ENCODE measurements around the gene EXOSC6. TPM values are rescaled to one million over a fixed set of nuclear protein-coding genes. Genes with fewer than 3 reads are reported as not detected.
"Not testable (repeated sequence)": the region's sequence is repeated elsewhere in the genome, so short reads cannot be mapped to it uniquely, and the experiment has no call there.

Gene EXOSC6
- total RNA-seq, 1 donor from 2014 or later, result 55.2 TPM

- Mint-ChIP-seq H3K4me3 (ENCODE audit: unreplicated experiment) (no peak overlapping the region), H3K36me3 (ENCODE audit: unreplicated experiment) (peaks cover 45% of the 10 kb centered on the region)
Observed at GRCh38 chr16:70254180-70254964, 2.6 kb upstream of the EXOSC6 start.

DNA sequence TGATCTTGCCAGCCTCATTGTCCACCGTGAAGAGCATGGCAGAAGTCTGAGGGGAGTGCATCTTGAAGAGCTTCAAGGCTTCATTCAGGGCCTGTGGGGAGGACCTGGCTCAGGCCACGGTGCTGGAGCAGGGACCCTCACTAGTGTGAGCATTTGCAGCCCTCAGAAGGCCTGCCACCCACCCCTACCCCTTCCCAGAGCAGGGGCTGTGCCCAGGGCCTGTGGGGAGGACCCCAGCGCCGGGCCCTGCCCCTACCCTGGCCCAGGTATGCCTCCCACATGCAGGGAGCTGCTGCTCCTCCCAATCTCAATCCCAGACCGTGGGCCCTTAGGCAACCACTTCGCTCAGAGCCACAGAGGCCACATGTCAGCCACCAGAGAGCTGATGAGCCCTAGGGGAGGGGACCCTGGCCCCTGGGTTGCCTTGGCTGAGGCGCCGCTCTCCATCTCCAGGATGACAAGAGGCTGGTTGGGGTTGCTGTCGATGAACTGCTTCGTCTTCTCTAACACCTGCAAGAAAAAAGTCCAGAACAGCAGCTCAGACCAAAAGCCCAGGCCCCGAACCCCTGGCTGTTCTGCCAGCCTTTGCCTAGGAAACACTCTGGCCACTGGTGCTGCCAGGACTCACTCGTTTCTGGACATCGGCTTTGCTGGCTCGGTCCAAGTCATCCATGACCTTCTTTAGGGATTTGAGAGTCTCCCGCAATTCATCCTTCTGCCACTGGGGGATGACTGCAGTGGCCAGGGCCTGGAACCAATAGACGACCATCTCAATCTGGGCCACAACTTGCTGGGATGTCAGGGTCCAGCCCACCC is 1.8 kb upstream of the EXOSC6 start:
- DNase-seq (ENCODE audit: extremely low spot score, unreplicated experiment), result peak; percentile 85
- no peaks in the 10 kb centered on the region for H3K9me3 Mint-ChIP-seq (ENCODE audit: unreplicated experiment)
- H3K27ac Mint-ChIP-seq (ENCODE audit: unreplicated experiment), result peak overlapping the region; percentile 72
- no peak overlapping the region for H3K4me3 Mint-ChIP-seq (ENCODE audit: unreplicated experiment)
- TF ChIP-seq, protein P1, sequence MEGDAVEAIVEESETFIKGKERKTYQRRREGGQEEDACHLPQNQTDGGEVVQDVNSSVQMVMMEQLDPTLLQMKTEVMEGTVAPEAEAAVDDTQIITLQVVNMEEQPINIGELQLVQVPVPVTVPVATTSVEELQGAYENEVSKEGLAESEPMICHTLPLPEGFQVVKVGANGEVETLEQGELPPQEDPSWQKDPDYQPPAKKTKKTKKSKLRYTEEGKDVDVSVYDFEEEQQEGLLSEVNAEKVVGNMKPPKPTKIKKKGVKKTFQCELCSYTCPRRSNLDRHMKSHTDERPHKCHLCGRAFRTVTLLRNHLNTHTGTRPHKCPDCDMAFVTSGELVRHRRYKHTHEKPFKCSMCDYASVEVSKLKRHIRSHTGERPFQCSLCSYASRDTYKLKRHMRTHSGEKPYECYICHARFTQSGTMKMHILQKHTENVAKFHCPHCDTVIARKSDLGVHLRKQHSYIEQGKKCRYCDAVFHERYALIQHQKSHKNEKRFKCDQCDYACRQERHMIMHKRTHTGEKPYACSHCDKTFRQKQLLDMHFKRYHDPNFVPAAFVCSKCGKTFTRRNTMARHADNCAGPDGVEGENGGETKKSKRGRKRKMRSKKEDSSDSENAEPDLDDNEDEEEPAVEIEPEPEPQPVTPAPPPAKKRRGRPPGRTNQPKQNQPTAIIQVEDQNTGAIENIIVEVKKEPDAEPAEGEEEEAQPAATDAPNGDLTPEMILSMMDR (IDR thresholded peaks at IDR 0.05), result peak; percentile 53
- no peaks in the 10 kb centered on the region for H3K27me3 Mint-ChIP-seq (ENCODE audit: unreplicated experiment)
- peaks cover 39% of the 10 kb centered on the region for H3K36me3 Mint-ChIP-seq (ENCODE audit: unreplicated experiment)
- peaks cover 22% of the 10 kb centered on the region for H3K4me1 Mint-ChIP-seq (ENCODE audit: unreplicated experiment)

More at GRCh38 chr16:70254180-70254964, 2.6 kb upstream of the EXOSC6 start:
- H3K9me3 Mint-ChIP-seq (ENCODE audit: unreplicated experiment), result no peaks in the 10 kb centered on the region
- peak overlapping the region; percentile 72 for H3K27ac Mint-ChIP-seq (ENCODE audit: unreplicated experiment)
- peak; percentile 74 for DNase-seq (ENCODE audit: extremely low spot score, unreplicated experiment)
- H3K4me1 Mint-ChIP-seq (ENCODE audit: unreplicated experiment), result peaks cover 20% of the 10 kb centered on the region
- TF ChIP-seq, protein P1 (IDR thresholded peaks at IDR 0.05), result peak; percentile 15
- H3K27me3 Mint-ChIP-seq (ENCODE audit: unreplicated experiment), result no peaks in the 10 kb centered on the region

DNA sequence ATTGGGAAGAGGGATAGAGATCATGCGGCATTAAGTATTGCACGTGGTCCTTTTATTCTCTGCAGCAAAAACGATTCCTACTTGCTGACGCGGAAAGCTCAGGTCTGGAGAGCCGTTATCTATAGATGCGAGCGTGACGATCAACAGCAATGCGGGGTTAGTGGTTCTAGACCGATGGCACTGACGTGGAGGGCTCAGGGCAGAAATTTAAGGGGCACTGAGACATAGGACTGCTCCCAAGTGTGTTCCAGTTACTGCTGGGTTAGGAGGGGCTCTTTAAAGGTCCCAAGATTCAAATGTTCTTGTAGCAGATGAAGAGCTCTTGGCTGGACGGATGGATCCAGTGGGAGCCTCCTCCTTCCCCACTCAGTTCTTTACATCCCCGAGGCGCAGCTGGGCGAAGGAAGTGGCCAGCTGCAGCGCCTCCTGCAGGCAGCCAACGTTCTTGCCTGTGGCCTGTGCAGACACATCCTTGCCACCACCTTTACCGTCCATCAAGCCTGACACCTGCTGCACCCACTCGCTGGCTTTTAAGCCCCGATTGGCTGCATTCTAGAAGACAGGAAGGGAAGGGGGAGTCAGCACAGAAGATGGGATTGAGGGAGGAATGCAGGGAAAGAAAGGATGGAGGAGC is 732 bp upstream of the EXOSC6 start:
- TF ChIP-seq, protein P1 (IDR thresholded peaks at IDR 0.05), result peak; percentile 57
- peak; percentile 85 for DNase-seq (ENCODE audit: extremely low spot score, unreplicated experiment)
- Mint-ChIP-seq H3K4me3 (ENCODE audit: unreplicated experiment) (no peak overlapping the region), H3K27me3 (ENCODE audit: unreplicated experiment) (no peaks in the 10 kb centered on the region), H3K9me3 (ENCODE audit: unreplicated experiment) (no peaks in the 10 kb centered on the region), H3K36me3 (ENCODE audit: unreplicated experiment) (peaks cover 36% of the 10 kb centered on the region), H3K27ac (ENCODE audit: unreplicated experiment) (peak overlapping the region; percentile 88), H3K4me1 (ENCODE audit: unreplicated experiment) (peaks cover 22% of the 10 kb centered on the region)

GRCh38 chr16:70250748-70251628 is 752 bp downstream of the EXOSC6 start:
- H3K9me3 Mint-ChIP-seq (ENCODE audit: unreplicated experiment), result no peaks in the 10 kb centered on the region
- peaks cover 28% of the 10 kb centered on the region for H3K36me3 Mint-ChIP-seq (ENCODE audit: unreplicated experiment)
- H3K27me3 Mint-ChIP-seq (ENCODE audit: unreplicated experiment), result no peaks in the 10 kb centered on the region
- no peak for DNase-seq (ENCODE audit: extremely low spot score, unreplicated experiment)
- TF ChIP-seq, protein P1 (IDR thresholded peaks at IDR 0.05), result no peak
- peaks cover 22% of the 10 kb centered on the region for H3K4me1 Mint-ChIP-seq (ENCODE audit: unreplicated experiment)
- H3K4me3 Mint-ChIP-seq (ENCODE audit: unreplicated experiment), result peak overlapping the region; percentile 66
- H3K27ac Mint-ChIP-seq (ENCODE audit: unreplicated experiment), result peak overlapping the region; percentile 64

DNA sequence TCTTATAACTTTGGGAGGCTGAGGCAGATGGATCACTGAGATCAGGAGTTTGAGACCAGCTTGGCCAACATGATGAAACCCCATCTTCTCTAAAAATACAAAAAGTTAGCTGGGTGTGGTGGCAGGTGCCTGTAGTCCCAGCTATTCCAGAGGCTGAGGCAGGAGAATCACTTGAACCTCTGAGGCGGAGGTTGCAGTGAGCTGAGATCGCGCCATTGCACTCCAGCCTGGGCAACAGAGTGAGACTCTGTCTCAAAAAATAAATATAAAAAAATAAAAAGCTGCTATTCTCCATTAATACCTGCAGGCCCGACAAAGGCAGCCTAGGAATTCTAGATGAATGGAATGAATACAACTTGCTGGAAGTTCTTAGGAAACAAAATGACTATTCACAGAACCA is 2.0 kb downstream of the EXOSC6 start:
- Mint-ChIP-seq H3K27ac (ENCODE audit: unreplicated experiment) (peak overlapping the region; percentile 24), H3K4me1 (ENCODE audit: unreplicated experiment) (peaks cover 22% of the 10 kb centered on the region), H3K36me3 (ENCODE audit: unreplicated experiment) (peaks cover 25% of the 10 kb centered on the region)
- not testable (repeated sequence) for H3K4me3 Mint-ChIP-seq (ENCODE audit: unreplicated experiment); H3K9me3 Mint-ChIP-seq (ENCODE audit: unreplicated experiment); H3K27me3 Mint-ChIP-seq (ENCODE audit: unreplicated experiment); DNase-seq (ENCODE audit: extremely low spot score, unreplicated experiment)

GRCh38 chr16:70238773-70239172 is 13.0 kb downstream of the EXOSC6 start:
- H3K9me3 Mint-ChIP-seq (ENCODE audit: unreplicated experiment); H3K4me3 Mint-ChIP-seq (ENCODE audit: unreplicated experiment); H3K27ac Mint-ChIP-seq (ENCODE audit: unreplicated experiment); H3K4me1 Mint-ChIP-seq (ENCODE audit: unreplicated experiment); H3K27me3 Mint-ChIP-seq (ENCODE audit: unreplicated experiment); DNase-seq (ENCODE audit: extremely low spot score, unreplicated experiment): not testable (repeated sequence)
- peaks cover 15% of the 10 kb centered on the region for H3K36me3 Mint-ChIP-seq (ENCODE audit: unreplicated experiment)

GRCh38 chr16:70231831-70232230 is 19.9 kb downstream of the EXOSC6 start:
- H3K27ac Mint-ChIP-seq (ENCODE audit: unreplicated experiment); DNase-seq (ENCODE audit: extremely low spot score, unreplicated experiment); H3K4me3 Mint-ChIP-seq (ENCODE audit: unreplicated experiment); H3K9me3 Mint-ChIP-seq (ENCODE audit: unreplicated experiment); H3K4me1 Mint-ChIP-seq (ENCODE audit: unreplicated experiment); H3K27me3 Mint-ChIP-seq (ENCODE audit: unreplicated experiment): not testable (repeated sequence)
- peaks cover 30% of the 10 kb centered on the region for H3K36me3 Mint-ChIP-seq (ENCODE audit: unreplicated experiment)
